ENCODE data around the gene HSD17B11.
"Not testable (repeated sequence)": the region's sequence is repeated elsewhere in the genome, so short reads cannot be mapped to it uniquely, and the experiment has no call there.

Gene HSD17B11

DNA sequence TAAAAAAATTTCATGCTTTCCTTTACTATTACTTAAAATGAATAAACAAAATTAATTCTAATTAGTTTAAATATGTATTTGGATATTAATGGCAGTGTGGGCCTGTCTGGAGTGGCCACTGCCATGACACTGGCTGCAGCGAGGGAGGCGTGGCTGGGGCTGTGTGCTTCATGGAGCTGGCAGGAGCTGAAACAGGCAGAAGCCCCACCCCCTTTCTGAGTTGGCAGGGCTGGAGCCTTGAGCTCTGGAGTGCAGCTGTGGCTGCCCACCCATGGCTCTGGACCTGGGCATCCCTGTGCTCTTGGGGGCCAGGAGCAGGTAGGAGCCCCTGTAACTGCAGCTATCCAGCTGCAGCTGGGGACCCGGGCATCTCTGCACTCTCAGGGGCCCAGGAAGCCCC lies 8.2 kb upstream of the HSD17B11 start:
- Histone ChIP-seq H2BK15ac (ENCODE audit: low read length) (no peak overlapping the region), H4K8ac (ENCODE audit: low read depth, low read length) (peak overlapping the region; percentile 4), H3K23ac (ENCODE audit: low read depth, low read length, poor library complexity) (no peak overlapping the region), H3K36me3 (replicated peaks in 1 of 2; ENCODE audit: control insufficient read depth in 2 of 2, insufficient read depth in 2 of 2, low read length in 2 of 2) (no peaks in the 10 kb centered on the region), H3K9me3 (replicated peaks in 1 of 2; ENCODE audit: control insufficient read depth in 2 of 2, insufficient read depth in 1 of 2, low read depth in 1 of 2, low read length in 2 of 2) (peaks cover 0 to 3% of the 10 kb centered on the region in 2 donors), H3K79me1 (ENCODE audit: low read depth, low read length) (no peaks in the 10 kb centered on the region), H3K27me3 (ENCODE audit: control insufficient read depth in 3 of 3, insufficient read depth in 3 of 3, low read depth in 1 of 3, low read length in 3 of 3) (no peaks in the 10 kb centered on the region), H3K4ac (ENCODE audit: low read length) (no peak overlapping the region), H2AFZ (ENCODE audit: low read length) (no peak overlapping the region), H3K14ac (ENCODE audit: low read length) (peak overlapping the region; percentile 5), H2BK120ac (ENCODE audit: low read depth, low read length) (peak overlapping the region; percentile 9), H3K4me1 (ENCODE audit: control insufficient read depth in 2 of 2, insufficient read depth in 1 of 2, low read depth in 1 of 2, low read length in 2 of 2) (no peaks in the 10 kb centered on the region), H3K18ac (ENCODE audit: low read length) (peak overlapping the region; percentile 83), H3K27ac (replicated peaks; ENCODE audit: low read length) (no peak overlapping the region), H3K4me3 (ENCODE audit: low read length in 2 of 2) (no peak overlapping the region), H3K9ac (ENCODE audit: low read depth, low read length, poor library complexity) (no peak overlapping the region), H2BK5ac (ENCODE audit: low read length) (no peak overlapping the region), H4K91ac (ENCODE audit: low read depth, low read length, poor library complexity) (no peak overlapping the region), H2AK5ac (ENCODE audit: low read depth, low read length) (no peak overlapping the region), H2BK12ac (ENCODE audit: low read length) (peak overlapping the region; percentile 2), H3K4me2 (ENCODE audit: insufficient read depth, low read length, poor library complexity, severe bottlenecking) (no peak overlapping the region)
- DNase-seq (ENCODE audit: low spot score) = no peak
- WGBS, 2 donors (ENCODE audit: extremely low coverage in 2 of 2, insufficient read length in 2 of 2, insufficient replicate concordance in 1 of 2) = no CpG with 5 or more reads among the region's 3 CpGs

DNA sequence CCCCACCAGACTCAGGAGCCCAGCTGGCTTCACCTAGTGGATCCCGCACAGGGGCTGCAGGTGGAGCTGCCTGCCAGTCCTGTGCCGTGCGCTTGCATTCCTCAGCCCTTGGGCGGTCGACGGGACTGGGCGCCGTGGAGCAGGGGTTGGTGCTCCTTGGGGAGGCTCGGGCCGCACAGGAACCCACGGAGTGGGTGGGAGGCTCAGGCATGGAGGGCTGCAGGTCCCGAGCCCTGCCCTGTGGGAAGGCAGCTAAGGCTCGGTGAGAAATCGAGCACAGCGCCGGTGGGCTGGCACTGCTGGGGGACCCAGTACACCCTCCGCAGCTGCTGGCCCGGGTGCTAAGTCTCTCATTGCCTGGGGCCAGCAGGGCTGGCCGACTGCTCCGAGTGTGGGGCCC lies 4.9 kb upstream of the HSD17B11 start:
- not testable (repeated sequence) for H3K36me3 ChIP-seq (replicated peaks in 1 of 2; ENCODE audit: control insufficient read depth in 2 of 2, insufficient read depth in 2 of 2, low read length in 2 of 2); H3K23ac ChIP-seq (ENCODE audit: low read depth, low read length, poor library complexity); H3K27me3 ChIP-seq (ENCODE audit: control insufficient read depth in 3 of 3, insufficient read depth in 3 of 3, low read depth in 1 of 3, low read length in 3 of 3); H3K4me3 ChIP-seq (ENCODE audit: low read length in 2 of 2); H2AFZ ChIP-seq (ENCODE audit: low read length); H2AK5ac ChIP-seq (ENCODE audit: low read depth, low read length); H3K27ac ChIP-seq (replicated peaks; ENCODE audit: low read length); H2BK15ac ChIP-seq (ENCODE audit: low read length); H3K79me1 ChIP-seq (ENCODE audit: low read depth, low read length); H2BK5ac ChIP-seq (ENCODE audit: low read length); H3K9me3 ChIP-seq (replicated peaks in 1 of 2; ENCODE audit: control insufficient read depth in 2 of 2, insufficient read depth in 1 of 2, low read depth in 1 of 2, low read length in 2 of 2); H3K14ac ChIP-seq (ENCODE audit: low read length); H3K18ac ChIP-seq (ENCODE audit: low read length); H4K91ac ChIP-seq (ENCODE audit: low read depth, low read length, poor library complexity); H2BK120ac ChIP-seq (ENCODE audit: low read depth, low read length); H4K8ac ChIP-seq (ENCODE audit: low read depth, low read length); H3K4ac ChIP-seq (ENCODE audit: low read length); H3K4me1 ChIP-seq (ENCODE audit: control insufficient read depth in 2 of 2, insufficient read depth in 1 of 2, low read depth in 1 of 2, low read length in 2 of 2); DNase-seq (ENCODE audit: low spot score); H3K4me2 ChIP-seq (ENCODE audit: insufficient read depth, low read length, poor library complexity, severe bottlenecking); H3K9ac ChIP-seq (ENCODE audit: low read depth, low read length, poor library complexity); H2BK12ac ChIP-seq (ENCODE audit: low read length)
- WGBS, 2 donors (ENCODE audit: extremely low coverage in 2 of 2, insufficient read length in 2 of 2, insufficient replicate concordance in 1 of 2) = no CpG with 5 or more reads among the region's 20 CpGs

DNA sequence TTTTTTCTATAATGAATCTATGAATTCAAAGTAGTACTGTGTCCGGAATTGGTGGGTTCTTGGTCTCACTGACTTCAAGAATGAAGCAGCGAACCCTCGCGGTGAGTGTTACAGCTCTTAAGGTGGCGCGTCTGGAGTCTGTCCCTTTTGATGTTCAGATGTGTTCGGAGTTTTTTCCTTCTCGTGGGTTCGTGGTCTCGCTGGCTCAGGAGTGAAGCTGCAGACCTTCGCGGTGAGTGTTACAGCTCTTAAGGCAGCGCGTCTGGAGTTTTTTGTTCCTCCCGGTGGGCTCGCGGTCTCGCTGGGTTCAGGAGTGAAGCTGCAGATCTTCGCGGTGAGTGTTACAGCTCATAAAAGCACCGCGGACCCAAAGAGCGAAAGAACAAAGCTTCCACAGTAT lies 4.1 kb upstream of the HSD17B11 start:
- not testable (repeated sequence) for H2BK5ac ChIP-seq (ENCODE audit: low read length); H3K4me1 ChIP-seq (ENCODE audit: control insufficient read depth in 2 of 2, insufficient read depth in 1 of 2, low read depth in 1 of 2, low read length in 2 of 2); H3K9me3 ChIP-seq (replicated peaks in 1 of 2; ENCODE audit: control insufficient read depth in 2 of 2, insufficient read depth in 1 of 2, low read depth in 1 of 2, low read length in 2 of 2); H4K8ac ChIP-seq (ENCODE audit: low read depth, low read length); H3K27me3 ChIP-seq (ENCODE audit: control insufficient read depth in 3 of 3, insufficient read depth in 3 of 3, low read depth in 1 of 3, low read length in 3 of 3); H3K27ac ChIP-seq (replicated peaks; ENCODE audit: low read length); H2BK15ac ChIP-seq (ENCODE audit: low read length); H2BK12ac ChIP-seq (ENCODE audit: low read length); H4K91ac ChIP-seq (ENCODE audit: low read depth, low read length, poor library complexity); H3K79me1 ChIP-seq (ENCODE audit: low read depth, low read length); H2AFZ ChIP-seq (ENCODE audit: low read length); H3K4ac ChIP-seq (ENCODE audit: low read length); H3K36me3 ChIP-seq (replicated peaks in 1 of 2; ENCODE audit: control insufficient read depth in 2 of 2, insufficient read depth in 2 of 2, low read length in 2 of 2); H3K4me3 ChIP-seq (ENCODE audit: low read length in 2 of 2); H3K9ac ChIP-seq (ENCODE audit: low read depth, low read length, poor library complexity); H3K4me2 ChIP-seq (ENCODE audit: insufficient read depth, low read length, poor library complexity, severe bottlenecking); DNase-seq (ENCODE audit: low spot score); H3K18ac ChIP-seq (ENCODE audit: low read length); H3K14ac ChIP-seq (ENCODE audit: low read length); H3K23ac ChIP-seq (ENCODE audit: low read depth, low read length, poor library complexity); H2AK5ac ChIP-seq (ENCODE audit: low read depth, low read length); H2BK120ac ChIP-seq (ENCODE audit: low read depth, low read length)
- WGBS, 2 donors (ENCODE audit: extremely low coverage in 2 of 2, insufficient read length in 2 of 2, insufficient replicate concordance in 1 of 2) = no CpG with 5 or more reads among the region's 23 CpGs

DNA sequence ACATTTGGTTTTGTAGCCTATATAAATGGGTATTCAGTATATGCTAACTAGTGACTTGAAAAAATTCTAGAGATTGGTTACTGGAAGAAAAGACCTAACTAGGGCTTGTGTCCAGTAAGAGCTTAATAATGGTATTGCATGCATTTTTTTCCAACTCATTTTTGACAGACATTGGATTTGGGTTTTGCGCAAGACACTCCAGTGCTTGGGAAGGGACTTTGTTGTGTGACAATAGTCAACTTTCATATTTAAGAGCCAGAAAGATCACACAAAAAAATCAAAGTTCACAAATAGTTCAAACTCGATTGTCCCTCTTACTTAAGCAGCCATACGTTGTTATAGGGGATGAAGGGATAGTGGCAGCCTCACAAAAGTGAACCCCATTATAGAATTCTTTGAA lies 1.2 kb upstream of the HSD17B11 start:
- Histone ChIP-seq H3K4me1 (ENCODE audit: control insufficient read depth in 2 of 2, insufficient read depth in 1 of 2, low read depth in 1 of 2, low read length in 2 of 2) (peaks cover 0 to 3% of the 10 kb centered on the region in 2 donors), H3K23ac (ENCODE audit: low read depth, low read length, poor library complexity) (no peak overlapping the region), H3K27ac (replicated peaks; ENCODE audit: low read length) (no peak overlapping the region), H2AK5ac (ENCODE audit: low read depth, low read length) (no peak overlapping the region), H2AFZ (ENCODE audit: low read length) (peak overlapping the region; percentile 98), H3K36me3 (replicated peaks in 1 of 2; ENCODE audit: control insufficient read depth in 2 of 2, insufficient read depth in 2 of 2, low read length in 2 of 2) (peaks cover 0 to 2% of the 10 kb centered on the region in 2 donors), H3K4ac (ENCODE audit: low read length) (no peak overlapping the region), H2BK15ac (ENCODE audit: low read length) (no peak overlapping the region), H2BK120ac (ENCODE audit: low read depth, low read length) (no peak overlapping the region), H3K14ac (ENCODE audit: low read length) (no peak overlapping the region), H3K9me3 (replicated peaks in 1 of 2; ENCODE audit: control insufficient read depth in 2 of 2, insufficient read depth in 1 of 2, low read depth in 1 of 2, low read length in 2 of 2) (peaks cover 2 to 12% of the 10 kb centered on the region in 2 donors), H3K9ac (ENCODE audit: low read depth, low read length, poor library complexity) (no peak overlapping the region), H2BK5ac (ENCODE audit: low read length) (no peak overlapping the region), H3K18ac (ENCODE audit: low read length) (no peak overlapping the region), H3K27me3 (ENCODE audit: control insufficient read depth in 3 of 3, insufficient read depth in 3 of 3, low read depth in 1 of 3, low read length in 3 of 3) (no peaks in the 10 kb centered on the region), H2BK12ac (ENCODE audit: low read length) (no peak overlapping the region), H4K91ac (ENCODE audit: low read depth, low read length, poor library complexity) (no peak overlapping the region), H3K4me3 (ENCODE audit: low read length in 2 of 2) (no peak overlapping the region), H3K4me2 (ENCODE audit: insufficient read depth, low read length, poor library complexity, severe bottlenecking) (no peak overlapping the region), H4K8ac (ENCODE audit: low read depth, low read length) (no peak overlapping the region), H3K79me1 (ENCODE audit: low read depth, low read length) (no peaks in the 10 kb centered on the region)
- WGBS, 2 donors (ENCODE audit: extremely low coverage in 2 of 2, insufficient read length in 2 of 2, insufficient replicate concordance in 1 of 2) = no CpG with 5 or more reads among the region's 3 CpGs
- DNase-seq (ENCODE audit: low spot score) = no peak

Measured in neuronal stem cell (in vitro differentiated cells).